ENCODE data around the gene UBASH3B. TPM values are rescaled to one million over a fixed set of nuclear protein-coding genes. Genes with fewer than 3 reads are reported as not detected.

UBASH3B gene
- total RNA-seq, 2 experiments from 2014 or later: 16.2 to 20.1 TPM

DNA sequence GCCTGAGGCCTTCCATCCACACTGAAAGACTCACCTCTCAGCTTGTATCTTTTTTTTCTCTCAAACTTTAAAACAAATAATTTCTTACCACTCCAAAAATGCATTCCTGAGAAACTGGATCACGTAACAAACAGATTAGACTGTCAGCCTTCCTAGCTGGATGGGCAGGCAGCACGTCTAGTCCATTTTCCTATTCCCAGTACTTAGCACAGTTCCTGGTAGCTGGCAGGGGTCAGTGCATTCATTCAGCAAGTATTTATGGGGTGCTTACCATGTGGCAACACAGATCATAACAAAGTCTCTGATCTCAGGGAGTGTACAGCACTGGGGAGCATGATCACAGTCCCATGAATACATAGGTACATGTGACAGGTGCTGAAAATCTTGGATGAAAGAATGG is 89.6 kb downstream of the UBASH3B start:
- no peaks in the 10 kb centered on the region for H3K9me3 Mint-ChIP-seq (ENCODE audit: low read depth)
- CTCF ChIA-PET: interaction anchor here (0.6 to 2.5 kb wide), 16 partner anchors 9 to 111 kb away, joined by 3 to 14 read pairs (median 4); partner anchors contain the start of gene UBASH3B
- no peaks in the 10 kb centered on the region for H3K36me3 Mint-ChIP-seq (ENCODE audit: low read depth)
- ATAC-seq (no peak), DNase-seq (no peak)
- intact Hi-C loops (cut with DNase I, micrococcal nuclease): loop anchor here in 1 of 2 experiments (2.0 to 10.0 kb wide), 4 partner anchors 48 to 1280 kb away; no protein-coding TSS in a partner anchor
- no peak overlapping the region for H3K27ac Mint-ChIP-seq
- POLR2A ChIA-PET: interaction anchor here (0.6 to 1.6 kb wide), 4 partner anchors 48 to 355 kb away, joined by 4 to 8 read pairs (median 6); partner anchors contain the start of genes HSPA8 and UBASH3B
- peaks cover 21% of the 10 kb centered on the region for H3K4me1 Mint-ChIP-seq
- peaks cover 5% of the 10 kb centered on the region for H3K27me3 Mint-ChIP-seq
- H3K4me3 Mint-ChIP-seq: no peak overlapping the region

DNA sequence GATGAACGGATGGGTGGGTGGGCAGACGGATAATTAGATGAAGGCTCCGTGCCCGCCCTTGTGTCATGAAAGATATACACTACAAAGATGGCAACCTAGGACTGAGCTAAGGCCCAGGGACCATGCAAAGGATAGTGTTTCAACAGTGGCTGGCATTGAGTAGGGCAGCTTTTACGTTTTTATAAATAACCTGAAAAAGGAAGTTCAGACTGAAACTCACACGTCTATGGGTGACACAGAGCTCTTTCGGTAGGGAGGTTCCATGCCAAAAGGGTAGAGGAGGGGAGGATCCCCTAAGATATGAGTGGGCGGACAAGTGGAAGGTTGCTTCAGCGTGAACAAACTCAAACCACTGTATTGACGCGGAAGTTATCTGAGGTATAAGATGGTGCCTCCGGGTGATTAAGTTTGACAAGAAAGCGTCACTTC is 90.5 kb downstream of the UBASH3B start:
- Mint-ChIP-seq H3K27me3 (peaks cover 6% of the 10 kb centered on the region), H3K27ac (peak overlapping the region; percentile 87), H3K36me3 (ENCODE audit: low read depth) (no peaks in the 10 kb centered on the region), H3K4me1 (peaks cover 26% of the 10 kb centered on the region), H3K9me3 (ENCODE audit: low read depth) (no peaks in the 10 kb centered on the region), H3K4me3 (peak overlapping the region; percentile 18)
- peak; percentile 82 for DNase-seq
- intact Hi-C loops (cut with DNase I, micrococcal nuclease): loop anchor here (1.0 to 10.0 kb wide), 7 partner anchors 32 to 1091 kb away; no protein-coding TSS in a partner anchor
- POLR2A ChIA-PET: interaction anchor here (0.6 to 1.6 kb wide), 7 partner anchors 49 to 354 kb away, joined by 3 to 8 read pairs (median 4); partner anchors contain the start of genes HSPA8 and UBASH3B
- ATAC-seq: peak; percentile 71
- CTCF ChIA-PET: interaction anchor here (0.6 to 2.5 kb wide), 24 partner anchors 8 to 117 kb away, joined by 3 to 14 read pairs (median 4); partner anchors contain the start of gene UBASH3B

DNA sequence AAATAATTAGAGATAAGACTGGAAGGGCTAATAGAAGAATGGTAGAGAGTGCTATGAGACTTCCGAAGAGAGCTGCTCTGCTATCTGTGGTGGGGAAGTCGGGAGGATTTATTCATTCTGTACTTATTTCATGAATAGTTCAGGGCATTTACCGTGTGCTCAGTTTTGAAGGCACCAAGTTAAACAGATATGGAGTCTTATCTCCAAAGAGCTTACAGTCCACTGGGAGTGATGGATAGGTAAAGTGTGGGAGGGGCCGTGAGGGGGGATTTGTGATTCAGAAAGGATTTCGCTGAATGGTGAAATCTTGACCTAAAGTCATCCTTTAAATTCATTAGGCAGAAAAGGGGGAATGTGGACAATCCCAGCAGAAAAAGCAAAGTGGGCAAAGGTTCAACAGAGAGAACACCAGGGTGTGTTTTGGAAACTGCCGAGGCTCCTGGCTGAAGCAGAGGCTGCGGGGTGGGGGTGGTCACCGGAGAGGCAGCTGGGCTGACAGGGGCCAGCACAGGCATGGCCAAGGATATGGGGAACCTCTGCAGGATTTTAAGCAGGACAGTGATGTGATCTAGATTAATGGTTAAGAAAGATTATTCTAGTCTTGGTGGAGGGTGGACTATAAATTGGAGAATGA is 91.2 kb downstream of the UBASH3B start:
- Mint-ChIP-seq H3K4me3 (peak overlapping the region; percentile 18), H3K9me3 (ENCODE audit: low read depth) (no peaks in the 10 kb centered on the region), H3K36me3 (ENCODE audit: low read depth) (no peaks in the 10 kb centered on the region), H3K4me1 (peaks cover 25% of the 10 kb centered on the region), H3K27ac (peak overlapping the region; percentile 87), H3K27me3 (peaks cover 6% of the 10 kb centered on the region)
- ChIA-PET POLR2A (interaction anchor here (0.9 to 1.6 kb wide), 8 partner anchors 12 to 316 kb away, joined by 3 to 8 read pairs (median 4); partner anchors contain the start of genes HSPA8 and UBASH3B), CTCF (interaction anchor here (0.6 to 2.5 kb wide), 21 partner anchors 8 to 109 kb away, joined by 3 to 14 read pairs (median 4); partner anchors contain the start of gene UBASH3B)
- ATAC-seq (no peak), DNase-seq (no peak)
- intact Hi-C loops (cut with DNase I, micrococcal nuclease): loop anchor here (1.0 to 10.0 kb wide), 7 partner anchors 32 to 1092 kb away; no protein-coding TSS in a partner anchor

DNA sequence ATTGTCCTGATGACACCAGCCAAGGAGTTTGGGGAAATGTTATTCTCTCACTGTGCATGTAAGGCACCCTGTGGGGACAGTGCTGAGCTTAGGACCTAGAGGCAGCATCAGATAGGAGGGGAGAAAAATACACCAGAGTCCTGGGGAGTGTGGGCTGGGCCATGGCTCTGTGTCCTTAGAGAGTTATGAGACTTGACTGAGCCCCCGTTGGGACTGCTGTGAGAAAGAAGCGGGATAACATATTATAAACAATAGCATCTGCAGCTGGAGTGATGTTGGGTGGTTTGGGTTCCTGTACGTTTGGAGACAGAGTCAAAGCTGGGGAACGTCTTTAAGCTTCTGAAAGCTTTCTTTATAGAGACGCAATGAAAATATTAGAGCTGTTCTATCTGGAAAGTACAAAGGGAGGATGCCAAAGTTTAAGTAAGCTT is 91.8 kb downstream of the UBASH3B start:
- peaks cover 23% of the 10 kb centered on the region for H3K4me1 Mint-ChIP-seq
- DNase-seq (no peak), ATAC-seq (no peak)
- no peaks in the 10 kb centered on the region for H3K36me3 Mint-ChIP-seq (ENCODE audit: low read depth)
- intact Hi-C loops (cut with DNase I, micrococcal nuclease): loop anchor here in 1 of 2 experiments (10.0 kb wide), 2 partner anchors 707 to 1093 kb away; no protein-coding TSS in a partner anchor
- CTCF ChIA-PET: interaction anchor here (0.7 to 2.5 kb wide), 17 partner anchors 9 to 167 kb away, joined by 3 to 10 read pairs (median 5); no protein-coding TSS in a partner anchor
- H3K27ac Mint-ChIP-seq: no peak overlapping the region
- no peak overlapping the region for H3K4me3 Mint-ChIP-seq
- POLR2A ChIA-PET: interaction anchor here (0.5 to 1.3 kb wide), 3 partner anchors 11 to 72 kb away, joined by 3 to 4 read pairs (median 4); no protein-coding TSS in a partner anchor
- H3K9me3 Mint-ChIP-seq (ENCODE audit: low read depth): no peaks in the 10 kb centered on the region
- peaks cover 6% of the 10 kb centered on the region for H3K27me3 Mint-ChIP-seq

DNA sequence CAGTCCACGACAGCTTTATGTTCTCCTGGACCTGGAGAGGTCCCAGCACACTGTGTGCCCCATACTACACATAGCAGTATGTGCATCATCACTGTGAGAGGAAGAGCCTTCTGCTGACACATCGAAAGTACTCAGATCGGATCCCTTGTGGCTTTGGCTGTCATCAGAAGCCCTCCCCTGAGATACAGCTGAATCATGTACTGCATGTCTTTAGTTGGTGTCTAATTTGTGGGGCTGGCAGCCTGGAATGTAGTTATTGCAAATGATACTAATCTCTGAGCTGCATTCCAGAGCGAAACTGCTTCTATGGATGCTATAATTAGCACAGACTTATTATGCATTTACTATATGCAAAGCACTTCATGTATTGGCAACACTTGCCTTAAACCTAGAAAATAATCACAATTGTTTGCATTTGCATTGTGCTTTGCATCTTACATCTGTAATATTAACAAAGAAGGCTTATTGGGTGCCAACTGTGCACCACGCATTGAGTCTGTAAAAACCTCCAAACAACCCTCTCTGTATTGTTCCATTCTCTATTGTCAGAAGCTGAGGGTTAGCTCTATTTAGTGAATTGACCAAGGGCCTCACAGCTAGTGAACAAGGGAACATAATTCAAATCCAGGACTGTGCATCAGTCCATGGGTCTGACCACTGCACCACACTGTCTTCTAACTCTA is 93.6 kb downstream of the UBASH3B start:
- CTCF ChIA-PET: interaction anchor here (0.6 to 2.5 kb wide), 9 partner anchors 9 to 729 kb away, joined by 3 to 10 read pairs (median 5); no protein-coding TSS in a partner anchor
- no peak overlapping the region for H3K27ac Mint-ChIP-seq

DNA sequence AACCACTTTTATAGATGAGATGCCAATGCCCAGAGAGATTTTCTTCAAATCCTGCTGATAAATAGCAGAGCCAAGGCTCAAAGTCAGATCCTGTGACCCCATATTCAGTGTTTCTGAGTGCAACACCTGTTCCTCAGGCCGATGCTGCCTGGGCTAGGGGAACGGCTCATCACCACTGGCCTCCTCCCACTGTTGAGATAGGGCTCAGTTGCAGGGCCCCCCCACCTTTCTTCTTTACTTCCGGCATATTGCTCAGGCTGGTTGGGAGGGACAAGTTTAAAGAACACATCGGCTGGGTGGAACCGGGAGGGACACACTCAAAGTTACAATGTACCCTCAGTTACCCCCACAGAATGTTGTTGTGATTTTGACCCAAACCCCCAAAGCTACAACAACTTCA is 94.5 kb downstream of the UBASH3B start:
- POLR2A ChIA-PET: no interaction called here
- ATAC-seq (no peak), DNase-seq (no peak)
- no peak overlapping the region for H3K27ac Mint-ChIP-seq
- H3K36me3 Mint-ChIP-seq (ENCODE audit: low read depth): no peaks in the 10 kb centered on the region
- intact Hi-C loops (cut with DNase I, micrococcal nuclease): no loop called here
- CTCF ChIA-PET: interaction anchor here (0.6 to 2.5 kb wide), 3 partner anchors 92 to 728 kb away, joined by 3 to 10 read pairs (median 6); no protein-coding TSS in a partner anchor
- H3K4me3 Mint-ChIP-seq: no peak overlapping the region
- peaks cover 38% of the 10 kb centered on the region for H3K4me1 Mint-ChIP-seq
- H3K9me3 Mint-ChIP-seq (ENCODE audit: low read depth): no peaks in the 10 kb centered on the region
- H3K27me3 Mint-ChIP-seq: peaks cover 6% of the 10 kb centered on the region

More for the DNA sequence above, 93.6 kb downstream of the UBASH3B start:
- POLR2A ChIA-PET: interaction anchor here (1.0 to 1.1 kb wide), 2 partner anchors 22 to 93 kb away, joined by 3 to 5 read pairs; no protein-coding TSS in a partner anchor
- DNase-seq: peak; percentile 81
- no peaks in the 10 kb centered on the region for H3K9me3 Mint-ChIP-seq (ENCODE audit: low read depth)
- H3K4me1 Mint-ChIP-seq: peaks cover 29% of the 10 kb centered on the region
- H3K27me3 Mint-ChIP-seq: peaks cover 6% of the 10 kb centered on the region
- no peaks in the 10 kb centered on the region for H3K36me3 Mint-ChIP-seq (ENCODE audit: low read depth)
- intact Hi-C loops (cut with DNase I, micrococcal nuclease): loop anchor here in 1 of 2 experiments (1.0 to 10.0 kb wide), 4 partner anchors 29 to 1094 kb away; no protein-coding TSS in a partner anchor
- peak; percentile 80 for ATAC-seq
- H3K4me3 Mint-ChIP-seq: no peak overlapping the region

DNA sequence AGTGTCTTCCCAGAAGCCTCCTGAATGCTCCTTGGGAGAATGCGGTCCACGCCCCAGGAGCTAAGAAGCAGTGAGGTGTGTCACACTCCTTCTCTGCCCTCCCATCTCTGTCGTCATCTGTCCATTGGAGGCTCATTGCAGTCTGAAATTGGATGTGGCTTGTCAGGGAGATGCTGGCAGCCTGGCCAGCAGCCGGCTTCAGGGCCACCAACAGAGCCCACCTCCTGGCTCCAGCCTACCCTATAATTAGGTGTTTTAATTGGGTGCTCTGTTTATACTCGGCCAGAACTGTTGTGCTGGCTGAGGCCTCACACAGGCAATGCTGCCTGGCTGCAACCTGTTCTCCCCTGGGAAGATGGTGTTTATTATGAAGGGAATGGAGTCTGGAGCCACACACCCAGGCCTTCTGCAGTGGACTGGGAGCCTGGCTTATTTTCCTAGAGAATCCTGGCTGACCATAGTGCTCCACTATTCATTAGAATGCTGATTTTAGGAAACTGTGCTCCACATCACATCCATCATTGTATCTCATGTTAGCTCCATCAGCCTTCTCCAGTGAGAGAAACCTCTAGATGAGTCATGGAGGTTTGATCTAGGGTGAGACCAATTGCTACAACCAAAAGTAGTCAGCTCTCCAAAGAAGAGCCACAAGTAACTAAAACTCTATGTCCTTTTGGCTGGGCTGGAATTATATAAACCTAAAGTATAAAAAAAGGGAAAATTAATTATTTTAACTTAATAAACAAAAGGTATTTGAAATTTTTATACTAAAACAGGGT is 96.0 kb downstream of the UBASH3B start:
- peaks cover 6% of the 10 kb centered on the region for H3K27me3 Mint-ChIP-seq
- H3K4me3 Mint-ChIP-seq: no peak overlapping the region
- DNase-seq (no peak), ATAC-seq (peak; percentile 41)
- intact Hi-C loops (cut with DNase I, micrococcal nuclease): no loop called here
- H3K4me1 Mint-ChIP-seq: peaks cover 50% of the 10 kb centered on the region
- no peaks in the 10 kb centered on the region for H3K9me3 Mint-ChIP-seq (ENCODE audit: low read depth)
- CTCF ChIA-PET: interaction anchor here (0.9 to 2.1 kb wide), 8 partner anchors 10 to 123 kb away, joined by 3 to 7 read pairs (median 4); no protein-coding TSS in a partner anchor
- H3K27ac Mint-ChIP-seq: no peak overlapping the region
- POLR2A ChIA-PET: no interaction called here
- H3K36me3 Mint-ChIP-seq (ENCODE audit: low read depth): no peaks in the 10 kb centered on the region

DNA sequence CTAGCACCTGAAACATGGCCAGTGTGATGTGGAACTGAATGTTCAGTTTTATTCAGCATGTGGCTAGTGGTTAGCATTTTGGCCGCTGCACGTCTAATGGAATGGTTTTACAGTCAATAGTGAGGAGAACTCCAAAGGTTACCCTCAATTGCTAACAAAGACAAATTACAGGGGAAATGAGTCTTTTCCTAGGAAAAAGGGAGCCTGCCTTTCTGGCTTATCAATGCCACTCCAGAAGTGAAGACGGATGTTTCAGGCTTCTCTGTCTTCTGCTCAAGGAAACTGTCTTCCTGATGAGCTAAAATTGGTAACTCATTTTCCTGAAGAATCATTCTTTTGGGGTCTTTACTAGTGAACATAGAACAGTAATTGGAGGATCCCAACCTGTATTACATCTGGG is 98.5 kb downstream of the UBASH3B start:
- CTCF ChIA-PET: interaction anchor here (0.6 to 3.5 kb wide), 23 partner anchors 8 to 1344 kb away, joined by 3 to 35 read pairs (median 5); partner anchors contain the start of gene UBASH3B
- no peaks in the 10 kb centered on the region for H3K36me3 Mint-ChIP-seq (ENCODE audit: low read depth)
- no peak overlapping the region for H3K27ac Mint-ChIP-seq
- POLR2A ChIA-PET: interaction anchor here (0.5 to 0.7 kb wide), 4 partner anchors 31 to 1208 kb away, joined by 3 to 7 read pairs (median 3); no protein-coding TSS in a partner anchor
- H3K4me1 Mint-ChIP-seq: peaks cover 59% of the 10 kb centered on the region
- no peak for ATAC-seq
- intact Hi-C loops (cut with DNase I, micrococcal nuclease): loop anchor here (1.0 to 2.0 kb wide), 4 partner anchors 27 to 174 kb away; no protein-coding TSS in a partner anchor
- peaks cover 3% of the 10 kb centered on the region for H3K27me3 Mint-ChIP-seq
- no peaks in the 10 kb centered on the region for H3K9me3 Mint-ChIP-seq (ENCODE audit: low read depth)
- no peak overlapping the region for H3K4me3 Mint-ChIP-seq
- no peak for DNase-seq

DNA sequence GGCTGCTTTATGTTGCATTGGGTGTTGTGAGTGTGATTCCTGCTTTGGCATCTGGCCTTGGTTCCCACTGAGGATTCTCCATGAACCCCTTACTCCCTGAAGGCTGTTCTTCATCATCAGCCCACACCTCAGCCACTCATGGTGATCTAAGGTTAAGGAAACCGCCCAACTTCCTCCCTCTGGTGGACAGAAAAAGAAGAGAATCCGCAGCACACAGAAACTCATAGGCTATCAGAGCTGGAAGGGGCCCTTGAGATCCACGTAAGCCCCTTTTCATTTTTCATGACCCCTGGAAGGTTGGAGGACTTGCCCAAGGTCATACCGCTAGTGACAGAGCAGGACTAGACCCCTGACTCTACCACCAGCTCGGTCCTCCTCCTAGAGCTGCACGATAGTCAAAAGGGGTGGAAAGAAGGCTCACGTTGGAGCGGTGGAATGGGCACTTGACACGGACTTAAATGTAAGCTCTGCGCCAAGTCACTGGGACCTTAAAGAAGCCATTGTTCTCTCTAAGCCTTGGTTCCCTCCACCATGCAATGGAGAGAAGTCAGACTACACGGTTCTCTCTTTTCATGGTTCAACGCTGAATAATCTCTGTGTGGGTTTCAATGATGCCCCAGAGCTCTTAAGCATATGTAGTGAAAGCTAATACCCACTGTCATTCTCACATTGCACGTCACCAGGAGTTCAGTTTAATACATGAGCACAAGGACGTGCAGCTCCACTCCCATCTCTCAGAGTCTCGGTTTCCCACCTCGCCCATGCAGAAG is 99.2 kb downstream of the UBASH3B start:
- peak; percentile 52 for DNase-seq
- no peaks in the 10 kb centered on the region for H3K36me3 Mint-ChIP-seq (ENCODE audit: low read depth)
- peak; percentile 47 for ATAC-seq
- ChIA-PET CTCF (interaction anchor here (0.6 to 3.5 kb wide), 40 partner anchors 9 to 1343 kb away, joined by 3 to 35 read pairs (median 4); partner anchors contain the start of gene UBASH3B), POLR2A (interaction anchor here (0.6 to 0.7 kb wide), 2 partner anchors 32 to 1208 kb away, joined by 3 to 7 read pairs; no protein-coding TSS in a partner anchor)
- no peak overlapping the region for H3K4me3 Mint-ChIP-seq
- intact Hi-C loops (cut with DNase I, micrococcal nuclease): loop anchor here (1.0 to 2.0 kb wide), 4 partner anchors 26 to 174 kb away; no protein-coding TSS in a partner anchor
- peaks cover 3% of the 10 kb centered on the region for H3K27me3 Mint-ChIP-seq
- H3K4me1 Mint-ChIP-seq: peaks cover 60% of the 10 kb centered on the region
- H3K27ac Mint-ChIP-seq: no peak overlapping the region
- H3K9me3 Mint-ChIP-seq (ENCODE audit: low read depth): no peaks in the 10 kb centered on the region

Measured in activated CD4-positive, alpha-beta T cell treated with anti-CD3 and anti-CD28 coated beads for 36 hours (primary cell).